ENCODE results near the gene MTX2.

Gene MTX2

GRCh38 chr2:176269319-176270099 is at the start of gene MTX2:
MTX2 (plus strand) TSS chr2:176269442; CDS start chr2:176269630, 188 bp downstream.
- peak; percentile 17 for DNase-seq (ENCODE audit: low read depth)

GRCh38 chr2:176227874-176228273 is 41.4 kb upstream of the MTX2 start:
- no peak for DNase-seq (ENCODE audit: low read depth)

GRCh38 chr2:176234156-176234555 is 35.1 kb upstream of the MTX2 start:
- DNase-seq (ENCODE audit: low read depth) = no peak

- DNase-seq (ENCODE audit: low read depth) = no peak
Observed at GRCh38 chr2:176234940-176235339, 34.3 kb upstream of the MTX2 start.

- no peak for DNase-seq (ENCODE audit: low read depth)
Observed at GRCh38 chr2:176237456-176237855, 31.8 kb upstream of the MTX2 start.

GRCh38 chr2:176239031-176239430 is 30.2 kb upstream of the MTX2 start:
- DNase-seq (ENCODE audit: low read depth) = no peak

GRCh38 chr2:176240301-176240700 is 28.9 kb upstream of the MTX2 start:
- no peak for DNase-seq (ENCODE audit: low read depth)

GRCh38 chr2:176242276-176242675 is 27.0 kb upstream of the MTX2 start:
- no peak for DNase-seq (ENCODE audit: low read depth)

- no peak for DNase-seq (ENCODE audit: low read depth)
Observed at GRCh38 chr2:176246331-176246730, 22.9 kb upstream of the MTX2 start.

GRCh38 chr2:176247859-176248258 is 21.4 kb upstream of the MTX2 start:
- DNase-seq (ENCODE audit: low read depth) = no peak

GRCh38 chr2:176251928-176252327 is 17.3 kb upstream of the MTX2 start:
- no peak for DNase-seq (ENCODE audit: low read depth)

- DNase-seq (ENCODE audit: low read depth) = no peak
Observed at GRCh38 chr2:176260689-176261088, 8.6 kb upstream of the MTX2 start.

GRCh38 chr2:176261136-176261535 is 8.1 kb upstream of the MTX2 start:
- DNase-seq (ENCODE audit: low read depth) = no peak

GRCh38 chr2:176268976-176269318 is 295 bp upstream of the MTX2 start:
- DNase-seq (ENCODE audit: low read depth) = no peak

- DNase-seq (ENCODE audit: low read depth) = no peak
Observed at GRCh38 chr2:176270100-176270750, 983 bp downstream of the MTX2 start.

GRCh38 chr2:176272870-176273459 is 3.7 kb downstream of the MTX2 start:
- DNase-seq (ENCODE audit: low read depth) = no peak

GRCh38 chr2:176278927-176279326 is 9.7 kb downstream of the MTX2 start:
- no peak for DNase-seq (ENCODE audit: low read depth)

GRCh38 chr2:176280156-176280555 is 10.9 kb downstream of the MTX2 start:
- no peak for DNase-seq (ENCODE audit: low read depth)

GRCh38 chr2:176280867-176281658 is 11.8 kb downstream of the MTX2 start:
- no peak for DNase-seq (ENCODE audit: low read depth)

GRCh38 chr2:176283291-176284068 is 14.2 kb downstream of the MTX2 start:
- no peak for DNase-seq (ENCODE audit: low read depth)

- DNase-seq (ENCODE audit: low read depth) = no peak
Observed at GRCh38 chr2:176284461-176285049, 15.3 kb downstream of the MTX2 start.

Measured in fibroblast of the conjunctiva (primary cell).